DMS 273 (cell line): ENCODE results near the gene IZUMO2.

Source experiments
- DNase-seq: peaks from one replicate; lab custom pipeline; 2025; ENCODE audit not compliant: unreplicated experiment; lab: John Stamatoyannopoulos, UW

Gene IZUMO2

DNA sequence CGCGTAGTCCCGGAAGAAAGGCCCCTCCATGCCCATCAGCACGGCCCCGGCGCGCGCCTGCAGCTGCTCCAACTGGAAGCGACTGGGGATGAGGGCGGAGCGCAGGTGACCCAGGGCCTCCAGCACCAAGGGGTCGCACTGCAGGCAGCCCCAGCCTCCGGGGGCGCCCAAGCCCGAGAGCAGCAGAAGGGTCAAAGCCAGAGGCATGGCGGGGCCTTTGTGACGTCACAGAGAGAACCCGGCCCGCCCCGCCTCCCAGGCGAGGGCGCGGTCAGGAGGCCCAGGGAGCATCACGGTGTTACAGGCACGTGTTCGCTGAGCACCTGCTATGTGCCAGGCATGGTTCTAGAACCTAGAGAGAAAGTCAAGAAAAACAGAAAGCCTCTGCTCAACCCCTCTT is at the start of gene IZUMO2:
Gene IZUMO2 (minus strand): TSS at position 294 of the 400 bp plus-strand sequence. CDS start 87 bp downstream, at position 207.
- DNase-seq: no peak

DNA sequence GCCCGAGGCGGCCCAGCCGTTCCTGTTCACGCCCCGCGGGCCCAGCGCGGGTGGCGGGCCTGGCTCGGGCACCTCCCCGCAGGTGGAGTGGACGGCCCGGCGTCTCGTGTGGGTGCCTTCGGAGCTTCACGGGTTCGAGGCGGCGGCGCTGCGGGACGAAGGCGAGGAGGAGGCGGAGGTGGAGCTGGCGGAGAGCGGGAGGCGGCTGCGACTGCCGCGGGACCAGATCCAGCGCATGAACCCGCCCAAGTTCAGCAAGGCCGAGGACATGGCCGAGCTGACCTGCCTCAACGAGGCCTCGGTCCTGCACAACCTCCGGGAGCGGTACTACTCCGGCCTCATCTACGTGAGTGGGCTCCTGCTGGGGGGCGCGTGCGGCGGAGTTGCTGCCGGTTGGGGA is 47.3 kb upstream of the IZUMO2 start:
- DNase-seq: no peak

- no peak for DNase-seq
Observed at GRCh38 chr19:50209131-50209530, 46.0 kb upstream of the IZUMO2 start.

DNA sequence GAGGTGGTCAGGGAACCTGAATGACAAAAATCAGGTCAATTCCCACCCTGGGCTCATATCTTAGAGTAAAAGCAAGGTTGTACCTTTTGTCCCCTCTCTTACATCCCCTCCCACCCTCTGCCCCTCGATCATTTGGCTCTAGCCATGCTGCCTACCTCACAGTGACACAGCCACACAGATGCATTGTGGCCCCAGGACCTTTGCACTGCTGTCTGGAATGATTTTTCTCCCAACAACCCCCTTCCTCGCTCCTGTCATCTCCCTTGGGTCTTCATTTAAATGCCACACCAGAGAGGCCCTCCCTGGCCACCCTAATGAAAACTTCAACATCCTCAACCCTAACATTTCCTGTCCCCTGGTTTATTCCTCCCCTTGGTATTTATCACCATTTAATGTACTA is 44.6 kb upstream of the IZUMO2 start:
- no peak for DNase-seq

DNA sequence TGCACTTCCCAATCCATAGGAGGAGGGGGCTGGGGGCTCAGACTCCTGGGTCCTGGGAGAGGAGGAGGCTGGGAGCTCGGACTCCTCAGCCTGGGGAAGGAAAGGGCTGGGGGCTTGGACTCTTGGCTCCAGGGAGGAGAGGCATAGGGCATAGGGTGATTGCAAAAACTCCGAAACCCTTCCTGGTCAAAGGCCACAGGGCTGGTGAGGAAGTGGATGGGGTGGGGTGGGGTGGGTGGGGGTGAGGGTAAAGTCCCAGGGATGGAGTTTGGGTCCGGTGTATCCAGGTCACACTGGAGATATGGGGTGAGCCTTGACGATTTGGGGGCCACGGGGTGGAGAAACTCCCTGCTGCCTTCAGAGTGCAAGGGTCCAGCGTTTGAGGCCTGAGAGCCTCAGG is 43.1 kb upstream of the IZUMO2 start:
- DNase-seq: no peak

- no peak for DNase-seq
Observed at GRCh38 chr19:50205681-50206138, 42.6 kb upstream of the IZUMO2 start.

DNA sequence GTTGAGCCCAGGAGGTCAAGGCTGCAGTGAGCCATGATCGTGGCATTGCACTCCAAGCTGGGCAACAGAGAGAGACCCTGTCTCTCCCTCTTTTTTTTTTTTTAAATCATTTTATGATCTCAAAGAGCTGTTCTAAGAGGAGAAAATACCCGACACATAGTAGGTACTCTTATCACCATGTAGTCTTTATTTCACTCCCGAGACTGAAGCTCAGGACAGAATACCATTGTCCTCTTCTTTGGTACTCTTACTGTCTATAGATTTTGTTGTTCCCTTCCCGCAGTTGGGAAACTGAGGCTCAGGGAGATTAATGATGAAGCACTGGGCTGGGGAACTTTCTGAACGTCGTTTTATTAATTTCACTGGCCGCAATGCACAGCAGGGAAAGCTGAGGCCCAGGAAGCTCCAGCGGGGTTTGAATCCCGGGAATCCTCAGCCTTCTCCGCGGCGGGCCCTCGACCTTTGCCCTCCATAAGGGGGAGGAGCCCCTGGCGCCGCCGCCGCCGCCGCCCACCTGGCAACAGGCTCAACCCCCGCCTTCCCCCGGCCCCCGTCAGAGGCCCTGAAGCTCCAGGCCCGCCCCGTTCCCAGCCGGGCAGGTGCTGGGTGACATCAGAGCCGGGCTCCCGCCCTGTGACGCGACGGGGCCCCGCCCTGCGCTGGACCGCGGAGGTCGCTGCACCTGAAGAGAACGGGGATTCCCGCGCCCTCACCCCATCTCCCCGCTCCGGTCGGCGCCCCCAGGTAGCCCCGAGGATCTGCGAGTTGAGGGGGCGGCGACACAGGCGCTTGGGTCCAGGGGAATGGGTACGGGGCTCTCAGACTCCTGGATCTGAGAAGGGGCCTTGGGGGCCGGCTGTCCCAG is 42.0 kb upstream of the IZUMO2 start:
- peak; percentile 8 for DNase-seq

DNA sequence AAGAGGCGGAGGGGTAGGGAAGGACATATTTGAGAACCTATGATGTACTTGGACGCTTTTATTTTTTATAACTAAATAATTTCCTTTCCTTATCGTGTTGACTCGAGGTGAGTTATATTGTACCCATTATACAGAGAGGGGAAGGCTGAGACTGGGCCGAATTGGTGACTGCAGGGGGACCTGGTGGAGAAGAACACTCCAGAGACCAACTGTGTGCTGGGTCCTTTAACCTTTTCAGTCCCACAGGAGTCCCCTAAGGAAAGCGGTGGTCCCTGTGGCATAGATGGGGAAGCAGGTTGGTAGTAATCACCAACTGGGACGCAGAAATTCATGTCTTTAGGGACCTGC is 41.0 kb upstream of the IZUMO2 start:
- DNase-seq: no peak

DNA sequence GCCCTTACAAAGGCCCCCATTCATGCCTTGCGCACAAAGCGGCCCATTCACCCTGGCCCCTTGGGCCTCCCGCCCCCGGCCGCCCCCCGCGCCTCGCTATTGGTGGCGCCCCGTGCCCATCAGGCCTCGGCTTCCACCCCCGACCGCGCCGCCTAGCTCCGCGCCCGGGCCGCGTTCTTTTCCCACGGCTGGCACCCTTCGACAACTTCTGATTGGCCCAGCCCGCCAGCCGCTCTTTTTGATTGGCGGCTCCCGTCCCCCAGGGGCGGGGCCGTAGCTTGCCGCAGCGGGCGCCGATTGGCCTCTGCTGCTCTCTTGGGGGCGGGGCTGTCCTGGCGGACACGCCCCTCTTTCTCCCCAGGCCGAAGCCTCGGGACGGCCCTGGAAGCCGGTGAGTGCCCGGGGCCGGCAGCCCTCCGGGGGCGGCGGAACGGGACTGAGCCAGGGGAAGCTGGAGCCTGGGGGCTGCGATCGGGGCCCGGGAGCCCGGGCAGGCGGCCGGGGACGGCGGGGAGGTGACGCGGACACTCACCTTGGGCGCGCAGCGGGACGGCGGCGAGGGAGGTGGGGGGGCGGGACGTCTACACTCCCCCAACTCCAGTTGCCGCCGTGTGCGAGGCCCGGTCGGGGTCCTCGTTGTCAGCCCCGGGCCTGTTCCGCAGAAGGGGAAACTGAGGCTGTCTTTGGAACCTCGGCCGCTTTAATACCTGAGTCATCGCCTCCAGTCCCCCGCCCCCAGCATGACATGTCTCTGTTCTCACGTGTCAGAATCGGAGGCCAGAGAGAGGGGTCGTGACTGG is 40.4 kb upstream of the IZUMO2 start, which contains the start of gene MYH14:
Gene MYH14 (plus strand): TSS at position 342 of the 800 bp plus-strand sequence. CDS start 6,744 bp downstream, outside the sequence.
- DNase-seq: peak; percentile 78

DNA sequence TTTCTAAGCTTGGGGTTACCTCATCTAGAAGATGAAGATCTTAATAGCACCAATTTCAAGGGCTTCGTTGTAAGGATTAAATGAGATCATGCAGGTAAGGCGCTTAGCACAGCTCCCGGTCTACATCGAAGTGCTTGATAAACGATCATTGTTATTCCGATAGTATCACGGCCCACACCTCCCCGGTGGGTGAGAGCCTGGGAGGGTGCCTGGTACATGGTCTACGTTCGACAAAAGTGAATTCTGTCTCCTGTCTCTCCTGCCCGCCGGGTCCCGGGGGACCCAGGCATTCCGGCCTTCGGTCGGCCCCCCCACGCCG is 39.8 kb upstream of the IZUMO2 start:
- DNase-seq: no peak

DNA sequence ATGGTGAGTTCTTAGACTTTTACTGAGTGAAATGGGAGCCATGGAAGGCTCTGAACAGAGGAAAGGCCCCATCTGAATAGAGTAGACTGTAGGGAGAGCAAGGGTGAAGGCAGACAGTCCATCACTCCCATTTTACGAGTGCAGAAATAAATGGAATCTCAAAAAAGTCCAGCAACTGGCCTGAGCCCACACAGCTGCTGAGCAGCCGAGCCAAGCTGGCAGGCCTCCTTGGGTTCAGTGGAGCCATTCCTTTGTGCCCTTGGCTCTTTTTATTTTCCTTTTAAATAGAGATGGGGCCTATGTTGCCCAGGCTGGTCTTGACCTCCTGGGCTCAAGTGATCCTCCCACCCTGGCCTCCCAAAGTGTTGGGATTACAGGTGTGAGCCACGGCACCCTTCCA is 39.3 kb upstream of the IZUMO2 start:
- no peak for DNase-seq

- no peak for DNase-seq
Observed at GRCh38 chr19:50199259-50199555, 36.1 kb upstream of the IZUMO2 start.

GRCh38 chr19:50198431-50199258 is 35.6 kb upstream of the IZUMO2 start:
- DNase-seq: no peak

- DNase-seq: no peak
Observed at GRCh38 chr19:50197348-50197747, 34.3 kb upstream of the IZUMO2 start.

DNA sequence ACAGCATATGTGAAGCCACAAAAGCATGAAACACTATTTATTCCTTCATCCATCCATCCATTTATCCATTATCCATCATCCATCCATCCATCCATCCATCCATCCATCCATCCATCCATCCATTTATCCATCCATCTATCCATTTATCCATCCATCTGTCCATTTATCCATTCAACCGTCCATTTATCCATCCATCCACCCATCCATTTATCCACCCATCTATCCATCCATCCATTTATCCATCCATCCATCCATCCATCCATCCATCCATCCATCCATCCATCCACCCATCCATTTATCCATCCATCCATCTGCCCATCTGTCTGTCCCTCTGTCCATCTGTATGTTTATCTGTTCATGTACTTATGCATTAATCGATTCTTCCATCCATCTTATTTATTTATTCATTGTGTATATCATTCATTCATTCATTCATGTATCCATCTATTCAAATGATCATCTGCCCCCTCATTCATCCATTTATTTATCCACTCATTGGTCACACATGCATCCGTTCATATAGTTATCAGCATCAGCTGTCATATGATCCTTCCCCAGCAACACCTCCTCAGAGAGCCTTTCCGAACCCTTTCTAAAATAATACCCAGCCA is 33.3 kb upstream of the IZUMO2 start:
- no peak for DNase-seq

DNA sequence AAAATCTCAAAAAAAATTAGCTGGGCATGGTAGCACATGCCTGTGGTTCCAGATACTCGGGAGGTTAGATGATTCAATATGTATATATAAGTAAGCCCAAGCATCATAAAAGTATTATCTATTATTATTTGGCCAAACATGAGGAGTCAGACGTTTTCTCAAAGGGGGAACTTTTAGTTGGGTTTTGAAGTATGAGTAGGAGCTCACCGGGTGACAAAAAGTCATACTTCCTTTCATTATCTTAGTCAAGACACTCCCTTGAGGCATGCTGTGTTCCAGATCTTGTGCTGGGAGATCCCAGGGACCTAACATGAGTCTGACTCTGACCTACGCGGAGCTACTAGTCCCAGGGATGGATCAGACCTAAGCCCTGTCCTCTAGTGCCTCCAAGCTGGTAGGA is 32.1 kb upstream of the IZUMO2 start:
- DNase-seq: no peak

- no peak for DNase-seq
Observed at GRCh38 chr19:50192463-50193211, 29.6 kb upstream of the IZUMO2 start.

DNA sequence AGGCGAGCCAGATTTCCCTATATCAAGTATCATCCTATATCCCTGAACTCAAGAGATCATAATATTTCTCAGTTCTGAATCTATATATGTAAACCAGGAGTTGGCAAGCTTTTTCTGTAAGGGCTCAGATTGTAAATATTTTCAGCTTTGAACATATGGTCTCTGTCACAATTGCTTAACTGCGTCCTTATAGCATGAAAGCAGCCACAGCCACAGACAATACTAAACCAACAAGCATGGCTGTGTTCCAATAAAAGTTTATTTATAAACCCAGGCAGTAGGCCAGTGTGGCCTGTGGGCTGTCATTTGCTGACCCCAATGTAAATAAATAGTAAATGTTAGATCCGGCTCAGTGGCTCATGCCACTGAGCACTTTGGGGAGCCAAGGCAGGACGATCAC is 28.1 kb upstream of the IZUMO2 start:
- DNase-seq: no peak

- DNase-seq: no peak
Observed at GRCh38 chr19:50190439-50190891, 27.4 kb upstream of the IZUMO2 start.

GRCh38 chr19:50189331-50189730 is 26.2 kb upstream of the IZUMO2 start:
- DNase-seq: no peak
